C1 segment of cervical spinal cord (tissue), 14 donors: ENCODE data around the gene GABARAP.
A peak's percentile ranks its signal among the peaks of the same experiment; 100 is the strongest.

ENCODE experiments used
- DNase-seq, 14 donors: peaks; one replicate each; lab custom pipeline; 2025; lab: John Stamatoyannopoulos, UW

The GABARAP gene

DNA sequence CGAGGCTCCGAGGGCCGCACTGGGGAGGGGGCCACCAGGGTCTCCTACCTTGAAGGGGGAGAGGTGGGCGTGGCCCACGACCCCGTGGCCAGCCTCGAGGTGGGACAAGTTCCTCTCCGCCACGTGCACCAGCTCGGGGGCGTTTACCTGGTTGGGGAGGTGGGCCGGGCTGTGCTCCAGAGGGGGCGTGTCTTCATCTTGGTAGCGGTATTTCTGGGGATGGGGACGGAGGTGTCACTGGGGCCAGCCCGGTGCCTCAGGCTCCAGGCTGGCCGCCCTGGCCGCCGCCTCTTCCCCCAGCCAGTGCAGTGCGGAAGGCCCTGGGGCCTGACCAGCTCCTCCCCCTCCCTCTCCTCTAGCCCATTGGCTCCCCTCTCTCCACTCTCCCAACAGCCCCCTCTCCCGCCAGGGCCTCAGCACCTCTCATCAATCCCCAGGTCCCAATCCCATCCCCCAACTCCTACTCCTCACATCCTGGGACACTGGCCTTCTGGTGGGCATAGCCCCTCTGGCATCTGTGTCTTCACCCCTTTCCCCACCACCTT lies 34.1 kb downstream of the GABARAP start:
- peak in 1 of 14 donors; percentile 33 for DNase-seq

GRCh38 chr17:7207120-7208001 lies 34.9 kb downstream of the GABARAP start:
- DNase-seq = peak in 1 of 14 donors; percentile 56

- no peak for DNase-seq
Observed at GRCh38 chr17:7205561-7205960, 36.7 kb downstream of the GABARAP start.

GRCh38 chr17:7204828-7205461 lies 37.3 kb downstream of the GABARAP start:
- DNase-seq = peak; percentile 12 to 95 (median 76)

GRCh38 chr17:7204336-7204735 lies 37.9 kb downstream of the GABARAP start:
- DNase-seq = peak in 1 of 14 donors; percentile 71

- no peak for DNase-seq
Observed at GRCh38 chr17:7203391-7203790, 38.9 kb downstream of the GABARAP start.

DNA sequence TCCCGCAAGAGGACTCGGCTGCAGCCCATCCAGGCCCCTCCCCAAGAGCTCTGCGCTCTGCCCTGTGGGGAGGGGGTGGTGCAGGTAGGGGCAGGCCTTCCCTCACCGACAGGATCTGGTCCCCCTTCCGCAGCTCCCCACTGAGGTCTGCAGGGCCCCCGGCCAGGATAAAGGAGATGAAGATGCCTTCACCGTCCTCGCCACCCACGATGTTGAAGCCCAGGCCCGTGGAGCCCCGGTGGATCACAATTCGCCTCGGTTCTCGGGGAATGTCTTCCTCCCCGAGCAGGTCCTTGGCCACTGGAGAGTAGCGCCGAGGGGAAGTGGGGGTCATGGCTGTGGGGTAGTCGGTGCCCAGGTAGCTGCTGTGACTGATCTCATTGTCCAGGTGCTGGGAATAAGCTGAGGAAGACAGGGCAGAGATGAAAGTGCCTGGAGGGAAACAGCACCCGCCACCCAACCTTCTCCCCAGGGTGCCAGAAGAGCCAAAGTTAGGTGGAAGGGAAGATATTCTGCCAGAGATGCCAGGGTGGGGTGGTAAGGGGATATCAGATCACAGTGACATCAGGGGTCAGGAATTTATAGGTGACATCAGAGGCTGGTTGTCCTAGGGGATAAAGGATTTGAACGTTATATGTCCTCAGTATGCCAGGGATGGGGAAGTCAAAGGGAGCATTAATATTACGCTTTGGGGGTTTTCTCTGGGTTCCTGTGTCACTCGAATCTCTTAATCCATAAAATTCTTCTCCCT lies 45.4 kb downstream of the GABARAP start:
- no peak for DNase-seq

GRCh38 chr17:7195971-7196370 lies 46.3 kb downstream of the GABARAP start:
- DNase-seq = no peak

- peak in 1 of 14 donors; percentile 52 for DNase-seq
Observed at GRCh38 chr17:7192271-7192937, 49.8 kb downstream of the GABARAP start.

DNA sequence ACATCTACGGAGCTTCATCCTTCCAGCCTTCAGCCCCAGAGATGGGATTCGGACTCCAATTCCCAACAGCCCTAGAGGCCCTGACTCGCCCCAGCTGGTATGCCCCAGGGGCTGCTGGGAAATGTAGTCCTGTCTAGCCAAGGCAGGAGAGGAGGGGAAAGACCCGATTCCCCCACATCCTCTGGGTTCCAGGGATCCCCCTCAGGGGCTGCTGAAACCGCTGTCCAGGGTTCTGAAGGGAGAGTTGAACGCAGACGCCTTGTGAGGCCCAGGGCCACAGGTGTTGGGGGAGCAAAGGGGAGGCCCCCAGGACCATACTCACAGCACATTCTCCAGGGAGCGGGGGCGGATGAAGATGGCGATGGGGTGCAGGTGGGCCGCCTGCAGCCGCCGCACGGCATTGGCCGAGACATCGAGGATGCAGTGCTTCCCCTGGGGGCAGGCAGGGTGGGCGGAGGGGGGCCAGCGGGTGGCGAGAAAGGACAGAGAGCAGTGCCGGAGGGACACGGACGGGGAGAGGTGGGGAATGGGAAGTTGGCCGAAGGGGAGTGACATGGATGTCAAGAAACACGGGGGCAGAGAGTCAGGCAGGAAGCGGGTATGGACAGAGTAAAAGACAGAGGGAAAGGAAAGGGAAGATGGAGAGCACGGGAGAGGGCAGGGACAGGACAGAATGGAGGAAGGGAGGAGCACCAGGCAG lies 50.5 kb downstream of the GABARAP start:
- DNase-seq = peak in 6 of 14 donors; percentile 2 to 77 (median 21)

DNA sequence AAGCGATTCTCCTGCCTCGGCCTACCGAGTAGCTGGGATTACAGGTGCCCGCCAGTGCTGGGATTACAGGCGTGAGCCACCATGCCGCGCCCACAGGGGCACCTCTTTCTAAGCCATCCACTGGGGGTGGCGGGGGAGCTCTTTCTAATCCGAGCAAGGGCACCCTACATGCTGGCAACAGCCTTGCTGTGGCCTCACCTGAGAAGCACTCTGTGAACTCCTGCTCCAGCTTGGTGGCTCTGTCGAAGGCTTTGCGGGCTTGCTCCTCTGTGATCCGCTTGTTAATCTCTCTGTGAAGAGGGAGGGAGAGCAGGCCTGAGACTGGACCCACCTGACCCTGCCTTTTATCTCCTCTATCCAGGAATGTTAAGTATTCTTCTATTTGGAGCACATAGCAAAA lies 51.2 kb downstream of the GABARAP start:
- no peak for DNase-seq

- no peak for DNase-seq
Observed at GRCh38 chr17:7190276-7190917, 51.9 kb downstream of the GABARAP start.
